NT2/D1 (cell line): ENCODE measurements around the gene USP54.
"Not testable (repeated sequence)": the region's sequence is repeated elsewhere in the genome, so short reads cannot be mapped to it uniquely, and the experiment has no call there.

ENCODE experiments used
- DNase-seq: peaks from one replicate; pipeline ENCODE4 v3.0.0-alpha.2; 2011; ENCODE audit warnings: low read depth, low spot score
- H3K27me3 ChIP-seq: 2 replicates; pipeline ENCODE4 v1.6.0; 2011; ENCODE audit warnings: mild to moderate bottlenecking; ENCODE audit not compliant: insufficient read length, insufficient read depth
- H3K36me3 ChIP-seq: 2 replicates; pipeline ENCODE4 v1.6.1; 2011; ENCODE audit warnings: mild to moderate bottlenecking, low read length, mixed read lengths; ENCODE audit not compliant: insufficient read depth, insufficient read length
- H3K4me1 ChIP-seq: 2 replicates; pipeline ENCODE4 v1.5.1; 2011; ENCODE audit not compliant: insufficient read depth, insufficient read length
- H3K4me3 ChIP-seq: 2 replicates; pipeline ENCODE4 v1.5.1; 2011; ENCODE audit warnings: low read depth; ENCODE audit not compliant: insufficient read length
- H3K9ac ChIP-seq: 2 replicates; pipeline ENCODE4 v1.6.0; 2011; ENCODE audit warnings: low read depth; ENCODE audit not compliant: insufficient read length
- H3K9me3 ChIP-seq: 2 replicates; pipeline ENCODE4 v1.5.1; 2011; ENCODE audit warnings: mild to moderate bottlenecking, low read length; ENCODE audit not compliant: insufficient read depth
- SUZ12 ChIP-seq: IDR thresholded peaks from 2 replicates; pipeline ENCODE4 v1.6.1; 2011; ENCODE audit not compliant: insufficient read length, insufficient read depth; ENCODE audit errors: extremely low read depth
- YY1 ChIP-seq: IDR thresholded peaks from 2 replicates; pipeline ENCODE4 v1.6.1; 2011; ENCODE audit not compliant: insufficient read length, insufficient read depth
- ZNF274 ChIP-seq: IDR thresholded peaks from 2 replicates; pipeline ENCODE4 v1.6.1; 2011; ENCODE audit warnings: mild to moderate bottlenecking, low read depth, low read length

The USP54 gene

GRCh38 chr10:73586583-73586984, 4.6 kb downstream of the USP54 start:
- Histone ChIP-seq H3K9ac (no peak overlapping the region), H3K36me3 (no peaks in the 10 kb centered on the region), H3K4me1 (no peaks in the 10 kb centered on the region), H3K9me3 (peaks cover 9% of the 10 kb centered on the region), H3K27me3 (no peaks in the 10 kb centered on the region), H3K4me3 (no peak overlapping the region)
- DNase-seq, result no peak
- TF ChIP-seq SUZ12 (no peak), ZNF274 (no peak), YY1 (no peak)

- Histone ChIP-seq H3K4me3 (no peak overlapping the region), H3K4me1 (no peaks in the 10 kb centered on the region), H3K9me3 (peaks cover 9% of the 10 kb centered on the region), H3K9ac (no peak overlapping the region), H3K36me3 (no peaks in the 10 kb centered on the region), H3K27me3 (no peaks in the 10 kb centered on the region)
- TF ChIP-seq ZNF274 (no peak), YY1 (no peak), SUZ12 (no peak)
- DNase-seq, result no peak
Measured at GRCh38 chr10:73585327-73585726, 5.8 kb downstream of the USP54 start.

GRCh38 chr10:73584737-73585136, 6.4 kb downstream of the USP54 start:
- Histone ChIP-seq H3K4me1 (no peaks in the 10 kb centered on the region), H3K4me3 (no peak overlapping the region), H3K9me3 (peaks cover 9% of the 10 kb centered on the region), H3K9ac (no peak overlapping the region), H3K36me3 (no peaks in the 10 kb centered on the region), H3K27me3 (no peaks in the 10 kb centered on the region)
- no peak for DNase-seq
- TF ChIP-seq YY1, result no peak
- TF ChIP-seq ZNF274, result no peak
- TF ChIP-seq SUZ12, result no peak

GRCh38 chr10:73581918-73582317, 9.2 kb downstream of the USP54 start:
- no peak for DNase-seq

GRCh38 chr10:73578927-73579326, 12.2 kb downstream of the USP54 start:
- H3K27me3 ChIP-seq, H3K4me1 ChIP-seq, H3K9me3 ChIP-seq, H3K4me3 ChIP-seq, DNase-seq, H3K9ac ChIP-seq: not testable (repeated sequence)
- H3K36me3 ChIP-seq, result peaks cover 13% of the 10 kb centered on the region

More at GRCh38 chr10:73581918-73582317, 9.2 kb downstream of the USP54 start:
- TF ChIP-seq ZNF274, result no peak
- no peak for TF ChIP-seq SUZ12
- no peak for TF ChIP-seq YY1
- no peaks in the 10 kb centered on the region for H3K36me3 ChIP-seq
- no peak overlapping the region for H3K9ac ChIP-seq
- H3K4me3 ChIP-seq, result no peak overlapping the region
- no peaks in the 10 kb centered on the region for H3K27me3 ChIP-seq
- peaks cover 9% of the 10 kb centered on the region for H3K9me3 ChIP-seq
- H3K4me1 ChIP-seq, result no peaks in the 10 kb centered on the region

GRCh38 chr10:73577788-73578187, 13.4 kb downstream of the USP54 start:
- H3K9me3 ChIP-seq, result no peaks in the 10 kb centered on the region
- DNase-seq, result no peak
- no peak overlapping the region for H3K9ac ChIP-seq
- peaks cover 17% of the 10 kb centered on the region for H3K36me3 ChIP-seq
- no peaks in the 10 kb centered on the region for H3K4me1 ChIP-seq
- no peak overlapping the region for H3K4me3 ChIP-seq
- TF ChIP-seq YY1, result no peak
- no peak for TF ChIP-seq SUZ12
- TF ChIP-seq ZNF274, result no peak
- no peaks in the 10 kb centered on the region for H3K27me3 ChIP-seq

- H3K4me3 ChIP-seq, result no peak overlapping the region
Measured at GRCh38 chr10:73576890-73577591, 14.1 kb downstream of the USP54 start.

More at GRCh38 chr10:73576890-73577591, 14.1 kb downstream of the USP54 start:
- Histone ChIP-seq H3K4me1 (no peaks in the 10 kb centered on the region), H3K36me3 (peaks cover 18% of the 10 kb centered on the region), H3K9me3 (no peaks in the 10 kb centered on the region), H3K27me3 (no peaks in the 10 kb centered on the region), H3K9ac (no peak overlapping the region)
- DNase-seq, result no peak
- TF ChIP-seq SUZ12 (no peak), YY1 (no peak), ZNF274 (no peak)
